ENCODE measurements around the gene DPH2.

The DPH2 gene

GRCh38 chr1:44015206-44015605, 45.4 kb downstream of the DPH2 start:
- peak overlapping the region in 3 of 21 experiments; percentile 16 to 86 (median 72) for H3K27ac ChIP-seq

GRCh38 chr1:44016041-44016889, 46.5 kb downstream of the DPH2 start:
- H3K4me3 ChIP-seq, result no peak overlapping the region
- peak overlapping the region in 2 of 21 experiments; percentile 72 to 86 for H3K27ac ChIP-seq

More at GRCh38 chr1:44015206-44015605, 45.4 kb downstream of the DPH2 start:
- no peak overlapping the region for H3K4me3 ChIP-seq

DNA sequence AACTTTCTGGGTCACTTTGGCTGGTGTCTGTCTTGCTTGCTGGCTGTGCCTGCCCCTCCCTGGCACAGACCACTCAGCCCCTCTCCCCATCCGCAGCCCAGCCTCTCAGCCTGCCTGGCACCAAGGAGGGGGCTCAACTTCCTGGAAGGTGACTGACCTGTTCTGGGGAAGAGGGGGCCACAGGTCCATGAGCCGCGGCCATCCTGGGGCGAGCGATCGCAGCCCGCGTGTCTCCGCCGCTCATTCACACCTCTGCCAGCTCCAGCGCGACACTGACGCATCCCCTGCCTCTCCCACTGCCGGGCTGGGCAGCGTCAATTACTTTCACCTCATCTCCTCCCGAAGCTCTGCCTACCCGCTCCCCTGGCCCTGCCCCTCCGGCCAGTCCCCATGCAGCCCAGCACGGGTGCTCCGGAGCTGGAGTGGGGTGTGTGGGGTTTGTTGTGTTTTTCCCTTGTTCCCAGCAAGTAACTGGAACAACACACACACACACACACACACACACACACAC, 47.1 kb downstream of the DPH2 start:
- Histone ChIP-seq H3K27ac (peak overlapping the region in 2 of 21 experiments; percentile 20 to 86), H3K4me3 (no peak overlapping the region)

DNA sequence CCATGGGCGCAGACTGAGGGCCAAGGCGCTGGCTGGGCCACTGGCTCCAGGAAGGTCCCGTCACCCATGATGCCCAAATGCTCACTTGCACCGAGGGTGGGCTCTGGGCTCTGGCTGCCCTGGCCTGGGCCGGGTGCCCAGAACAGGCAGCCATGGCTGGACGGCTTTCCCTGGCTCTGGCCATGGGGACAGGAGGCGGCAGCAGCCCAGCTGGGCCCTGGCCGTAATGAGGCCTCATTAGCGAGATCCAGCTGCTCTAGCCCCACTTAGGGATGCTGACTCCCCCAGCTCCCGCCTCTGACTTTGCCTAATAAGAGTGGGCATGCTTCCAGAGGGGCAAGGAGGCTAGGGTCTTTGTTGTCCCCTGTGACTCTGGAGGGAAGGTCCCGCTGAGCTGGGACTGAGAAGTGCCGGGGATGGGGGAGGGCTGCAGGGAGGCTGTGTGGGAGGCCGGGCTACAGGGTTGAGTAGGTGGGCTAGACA, 49.7 kb downstream of the DPH2 start:
- Histone ChIP-seq H3K27ac (peak overlapping the region in 4 of 21 experiments; percentile 11 to 53 (median 32)), H3K4me3 (no peak overlapping the region)

GRCh38 chr1:44020464-44020863, 50.7 kb downstream of the DPH2 start:
- Histone ChIP-seq H3K27ac (peak overlapping the region in 5 of 21 experiments; percentile 11 to 81 (median 53)), H3K4me3 (no peak overlapping the region)

DNA sequence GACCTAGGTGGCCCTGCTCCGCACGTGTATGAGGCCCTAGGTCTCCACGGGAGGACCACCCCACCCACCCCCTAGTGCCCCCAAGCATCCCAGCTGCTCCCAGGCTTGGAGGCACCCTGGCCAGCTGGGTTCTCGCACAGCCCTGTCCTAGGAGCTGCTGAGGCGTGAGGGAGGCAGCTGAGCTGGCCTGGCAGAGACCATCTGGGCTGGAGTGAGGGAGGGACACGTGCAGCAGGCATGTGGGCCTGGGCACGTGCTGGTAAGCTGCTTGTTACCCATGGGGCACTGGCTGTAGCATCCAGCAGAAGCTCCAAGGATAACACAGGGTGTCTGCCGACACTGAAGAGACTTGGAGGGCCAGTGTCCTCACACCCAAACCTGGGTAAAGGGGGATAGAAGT, 51.3 kb downstream of the DPH2 start:
- no peak overlapping the region for H3K4me3 ChIP-seq
- H3K27ac ChIP-seq, result peak overlapping the region in 13 of 21 experiments; percentile 2 to 81 (median 59)

DNA sequence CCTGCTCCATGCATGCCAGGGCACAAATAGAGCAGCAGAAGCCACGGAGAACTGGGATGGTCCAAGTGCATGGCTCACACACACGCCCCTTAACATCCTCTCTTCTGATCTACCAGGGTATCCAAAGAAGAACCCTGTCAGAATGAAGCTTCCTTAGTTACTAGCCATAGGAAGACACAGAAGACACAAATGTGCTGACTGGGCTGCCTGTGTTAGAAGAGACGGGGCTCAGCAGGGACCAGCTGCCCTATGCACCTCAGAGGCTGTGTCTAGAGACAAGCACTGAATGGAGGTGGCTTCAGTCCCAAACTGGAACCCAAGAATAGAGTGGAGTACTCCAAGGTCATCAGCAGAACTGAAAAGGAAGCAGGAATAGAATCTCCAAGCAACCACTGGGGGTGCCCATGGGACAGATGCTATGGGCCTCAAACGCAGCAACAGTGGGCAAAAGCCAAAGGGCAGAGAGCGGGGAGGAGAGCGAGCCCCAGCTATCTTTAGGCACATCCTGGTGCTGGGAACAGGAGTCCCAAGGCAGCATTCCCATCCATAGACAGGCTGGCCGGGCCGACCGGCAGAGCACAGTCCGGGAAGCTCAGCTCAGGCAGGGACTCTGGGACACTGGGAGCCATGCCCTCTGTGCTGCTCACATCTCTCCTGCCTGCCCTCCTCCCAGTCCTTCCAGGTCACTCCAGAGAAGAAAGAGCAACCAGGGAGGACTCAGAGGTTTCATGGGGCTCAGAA, 51.9 kb downstream of the DPH2 start:
- Histone ChIP-seq H3K4me3 (no peak overlapping the region), H3K27ac (peak overlapping the region in 7 of 21 experiments; percentile 2 to 81 (median 64))

Data from skin epidermis (tissue), 12 donors.